K562 (cell line): Measurements from ENCODE around the gene RBM4B. TPM values are rescaled to one million over a fixed set of nuclear protein-coding genes. Genes with fewer than 3 reads are reported as not detected.

Experiments used
- ATAC-seq: fragments of 200-7000 bp; cut with Tn5 transposase; 3 replicates; pipeline ENCODE4 v1.9.1; 2020; ENCODE audit warnings: moderate library complexity
- BruUV-seq: library from RNA; stranded (reverse); fragments of 400-500 nt; replicated peaks from 2 replicates; lab custom pipeline; 2021; lab: Mats Ljungman, UMichigan
- CTCF ChIA-PET: fragments of 300-600 bp; formaldehyde crosslinking; extraction: SDS; loops from one replicate; lab custom pipeline; 2021; ENCODE audit warnings: low intra/inter-chr PET ratio; lab: Yijun Ruan, JAX
- POLR2A ChIA-PET: fragments of 300-600, 350-650 bp; sonication (Branson Sonifier 250); formaldehyde crosslinking; extraction: SDS; loops from one replicate; lab custom pipeline; 2021; ENCODE audit warnings: antibody characterized with exemption, inconsistent platforms; lab: Yijun Ruan, JAX
- DNase-seq, 4 experiments: peaks; one replicate each; pipeline versions ENCODE4 v3.0.0 to v3.0.0-alpha.2; 2011 to 2018; ENCODE audit warnings: low spot score in 3 of 4, mixed read lengths in 3 of 4; ENCODE audit errors: extremely low read depth in 1 of 4
- FAIRE-seq: peaks from 2 replicates; lab custom pipeline; 2011; peaks lifted over from hg19 to GRCh38; lab: Jason Lieb, UNC
- H2AFZ ChIP-seq: 2 replicates; pipeline ENCODE4 v1.6.0; 2011; ENCODE audit warnings: low read depth, low read length, control low read depth, inconsistent platforms
- H3K27ac ChIP-seq: fragments of 200-600 bp; 3 replicates; pipeline ENCODE4 v1.8.0; 2011; ENCODE audit warnings: low read depth, mild to moderate bottlenecking, control low read depth, inconsistent platforms, low read length, moderate library complexity, mixed read lengths; ENCODE audit errors: extremely low read depth
- H3K27me3 ChIP-seq, 2 experiments: fragments of 300-600 bp in 1 of 2; 2 replicates in 1 of 2; 3 replicates in 1 of 2; pipeline versions ENCODE4 v1.6.0 to v1.8.0; 2011; ENCODE audit warnings: inconsistent platforms in 2 of 2, low read length in 2 of 2, mild to moderate bottlenecking in 1 of 2, mixed read lengths in 1 of 2, moderate library complexity in 1 of 2; ENCODE audit not compliant: control insufficient read depth in 2 of 2, insufficient read depth in 2 of 2
- H3K36me3 ChIP-seq: fragments of 300-600 bp; 3 replicates; pipeline ENCODE4 v1.8.0; 2011; ENCODE audit warnings: mild to moderate bottlenecking, low read length, inconsistent platforms; ENCODE audit not compliant: control insufficient read depth, insufficient read depth
- H3K4me1 ChIP-seq, 2 experiments: fragments of 200-600 bp in 1 of 2; replicated peaks in 1 of 2; 2 replicates in 1 of 2; 3 replicates in 1 of 2; pipeline versions ENCODE4 v1.5.1 to v1.8.0; 2011; ENCODE audit warnings: inconsistent platforms in 2 of 2, low read length in 2 of 2, mild to moderate bottlenecking in 1 of 2, mixed read lengths in 1 of 2, moderate library complexity in 1 of 2; ENCODE audit not compliant: control insufficient read depth in 2 of 2, insufficient read depth in 2 of 2
- H3K4me2 ChIP-seq: 2 replicates; pipeline ENCODE4 v1.6.1; 2011; ENCODE audit warnings: low read length, control low read depth, inconsistent platforms, mixed read lengths; ENCODE audit not compliant: insufficient read depth
- H3K4me3 ChIP-seq: fragments of 200-600 bp; sonication (generic), shearing (Covaris generic); 2 replicates; pipeline ENCODE4 v1.5.1; 2016; ENCODE audit warnings: control low read depth, inconsistent platforms
- H3K79me2 ChIP-seq: fragments of 200-600 bp; 3 replicates; pipeline ENCODE4 v1.8.0; 2011; ENCODE audit warnings: low read length, inconsistent platforms; ENCODE audit not compliant: control insufficient read depth, insufficient read depth
- H3K9ac ChIP-seq, 2 experiments: 2 replicates each; pipeline versions ENCODE4 v1.6.0 to v1.6.1; 2011; ENCODE audit warnings: low read depth in 2 of 2, low read length in 2 of 2, control low read depth in 1 of 2, inconsistent platforms in 1 of 2, mild to moderate bottlenecking in 1 of 2, mixed read lengths in 1 of 2; ENCODE audit not compliant: insufficient read depth in 1 of 2
- H3K9me1 ChIP-seq: one replicate; pipeline ENCODE4 v1.6.0; 2011; ENCODE audit warnings: inconsistent platforms, mild to moderate bottlenecking, low read length, moderate library complexity; ENCODE audit not compliant: control insufficient read depth, insufficient read depth
- H3K9me3 ChIP-seq: replicated peaks from 2 replicates; pipeline ENCODE4 v1.5.1; 2011; ENCODE audit warnings: low read depth, low read length, inconsistent platforms; ENCODE audit not compliant: control insufficient read depth, insufficient read depth
- H4K20me1 ChIP-seq: replicated peaks from 2 replicates; pipeline ENCODE4 v1.6.1; 2011; ENCODE audit warnings: low read length, inconsistent platforms, mixed read lengths; ENCODE audit not compliant: control insufficient read depth, insufficient read depth
- DEAF1 ChIP-seq: fragments of 450-650 bp; formaldehyde crosslinking; IDR thresholded peaks from 2 replicates; pipeline ENCODE4 v1.4.0; 2020; ENCODE audit warnings: mild to moderate bottlenecking, moderate library complexity
- HSF4 ChIP-seq: fragments of 250-450 bp; sonication (Bioruptor Pico); IDR thresholded peaks from 2 replicates; pipeline ENCODE4 v2.1.2; 2022; ENCODE audit warnings: mild to moderate bottlenecking, moderate library complexity, borderline replicate concordance
- LEF1 ChIP-seq: fragments of 450-650 bp; IDR thresholded peaks from 2 replicates; pipeline ENCODE4 v1.6.1; 2016; ENCODE audit warnings: mild to moderate bottlenecking
- MNT ChIP-seq, 2 experiments: fragments of 450-650 bp; conservative IDR thresholded peaks; 2 replicates each; pipeline ENCODE4 v1.6.1; 2017; ENCODE audit warnings: mild to moderate bottlenecking in 2 of 2, moderate library complexity in 2 of 2
- MTA1 ChIP-seq: fragments of 450-650 bp; IDR thresholded peaks from 2 replicates; pipeline ENCODE4 v1.6.1; 2017; ENCODE audit warnings: borderline replicate concordance
- NBN ChIP-seq: fragments of 450-650 bp; IDR thresholded peaks from 2 replicates; pipeline ENCODE4 v1.6.1; 2016; ENCODE audit warnings: low read depth, mild to moderate bottlenecking
- PHTF2 ChIP-seq: fragments of 250-450 bp; sonication (Bioruptor Pico); IDR thresholded peaks from 2 replicates; pipeline ENCODE4 v1.5.0; 2021; ENCODE audit warnings: mild to moderate bottlenecking
- RBM14 ChIP-seq: fragments of 200-400 bp; formaldehyde crosslinking; IDR thresholded peaks from 2 replicates; pipeline ENCODE4 v1.6.1; 2018; ENCODE audit warnings: low read depth, mild to moderate bottlenecking, low read length, moderate library complexity, borderline replicate concordance; ENCODE audit not compliant: insufficient read depth
- TBP ChIP-seq: optimal IDR thresholded peaks from 2 replicates; pipeline ENCODE3; 2011; ENCODE audit warnings: low read depth, low read length, improper control_type of control experiment
- TGIF2 ChIP-seq: sonication (generic); formaldehyde crosslinking; IDR thresholded peaks from 2 replicates; pipeline ENCODE4 v1.8.1; 2022; ENCODE audit warnings: mild to moderate bottlenecking, missing genetic modification reagents, moderate library complexity
- THRA ChIP-seq: fragments of 450-650 bp; IDR thresholded peaks from 2 replicates; pipeline ENCODE4 v1.6.1; 2017; ENCODE audit warnings: mild to moderate bottlenecking, moderate library complexity
- TSHZ1 ChIP-seq: fragments of 250-450 bp; sonication (Bioruptor Pico); IDR thresholded peaks from 2 replicates; pipeline ENCODE4 v1.4.0; 2020; ENCODE audit warnings: mild to moderate bottlenecking, moderate library complexity
- ZKSCAN3 ChIP-seq: fragments of 250-450 bp; sonication (Bioruptor Pico); IDR thresholded peaks from 2 replicates; pipeline ENCODE4 v1.4.0; 2020
- ZNF354B ChIP-seq: fragments of 250-450 bp; sonication (Bioruptor Pico); IDR thresholded peaks from 2 replicates; pipeline ENCODE4 v1.4.0; 2020
- ZNF830 ChIP-seq: fragments of 250-450 bp; sonication (Bioruptor Pico); IDR thresholded peaks from 2 replicates; pipeline ENCODE4 v1.5.0; 2021; ENCODE audit warnings: mild to moderate bottlenecking
- WGBS: fragments of 100-300 bp; shearing (Covaris generic); methylation state at CpG from one replicate; pipeline ENCODE4 v1.1.6; 2016; ENCODE audit warnings: low coverage, mixed read lengths; ENCODE audit not compliant: insufficient coverage; ENCODE audit errors: missing lambda C conversion rate; 5-methylcytosine and 5-hydroxymethylcytosine counted together
- in situ Hi-C: fragments of 300-500 bp; cut with MboI; formaldehyde crosslinking; loops from 4 replicates; pipeline ENCODE4 v1.15.0; 2018; ENCODE audit warnings: inconsistent platforms, mixed read lengths
- intact Hi-C: fragments of 100-400 bp; cut with micrococcal nuclease; formaldehyde crosslinking; loops from 2 replicates; pipeline ENCODE4 v1.14.2; 2022
- polyA plus RNA-seq, 8 experiments: library from polyadenylated mRNA; depleted of rRNA in 4 of 8; stranded (reverse) in 5 of 8; unstranded in 3 of 8; fragments of >200 nt; fragmentation: Nextera tagmentation in 2 of 8; fragmentation: Illumina TruSeq in 1 of 8; extraction: Ambion mirVana in 2 of 8; extraction: Trizol in 1 of 8; gene quantifications; 2 replicates each; pipeline versions ENCODE4 v1.2.1 to v1.2.3, GENCODE V29; 2011 to 2014; ENCODE audit warnings: inconsistent platforms in 1 of 8, missing spikeins in 1 of 8
- total RNA-seq, 7 experiments: library from RNA; depleted of rRNA in 6 of 7; stranded (reverse); fragments of >200 nt in 6 of 7; fragmentation: Illumina TruSeq in 2 of 7; extraction: Trizol in 2 of 7; gene quantifications; 2 replicates each; pipeline versions ENCODE4 v1.2.1 to v1.2.3, GENCODE V29; 2011 to 2021; ENCODE audit warnings: low replicate concordance in 1 of 7

RBM4B gene
- total and polyA plus RNA-seq, 9 of the 15 experiments (the other 6 are each of a cell fraction or from before 2014, with no cell fraction given), result 14.6 to 39.9 (median 23.3) TPM

- DNase-seq, result no peak
- TF ChIP-seq ZNF354B (CRISPR knock-in tag) (no peak), PHTF2 (CRISPR knock-in tag) (no peak), MNT (conservative IDR thresholded peaks at IDR 0.05) (no peak), DEAF1 (CRISPR knock-in tag) (no peak), NBN (no peak), TBP (no peak), TSHZ1 (CRISPR knock-in tag) (no peak), ZKSCAN3 (CRISPR knock-in tag) (no peak), THRA (no peak), TGIF2 (no peak), ZNF830 (CRISPR knock-in tag) (no peak), LEF1 (no peak), MTA1 (no peak), HSF4 (no peak), RBM14 (no peak)
- TF ChIP-seq, all 486 proteins: peak for 0
- no peaks in the 10 kb centered on the region for H3K9me3 ChIP-seq
- no peak overlapping the region for H3K4me2 ChIP-seq
- no peaks in the 10 kb centered on the region for H3K79me2 ChIP-seq
- CTCF ChIA-PET, result no interaction called here
- peaks cover 0 to 23% of the 10 kb centered on the region in 2 experiments; a peak in 2 of 5 replicates for H3K4me1 ChIP-seq
- no peak overlapping the region for H3K27ac ChIP-seq
- intact Hi-C loops, result no loop called here
- H3K9me1 ChIP-seq, result no peaks in the 10 kb centered on the region
- H3K4me3 ChIP-seq, result no peak overlapping the region
- POLR2A ChIA-PET, result interaction anchor here (2.3 kb wide), 1 partner anchor 15 kb away, joined by 8 read pairs; no protein-coding TSS in a partner anchor
- H3K27me3 ChIP-seq, result no peaks in the 10 kb centered on the region
- ATAC-seq (no peak), FAIRE-seq (no peak)
- 54% methylated on average over 3 of the region's 3 CpGs for WGBS
- H3K36me3 ChIP-seq, result peaks cover 61% of the 10 kb centered on the region; the same call in 2 of the 3 replicates
- no TSS peak for BruUV-seq
- no peaks in the 10 kb centered on the region for H4K20me1 ChIP-seq
- in situ Hi-C loops, result no loop called here
- H3K9ac ChIP-seq, result no peak overlapping the region
- no peak overlapping the region for H2AFZ ChIP-seq
These were observed 39.3 kb upstream of the RBM4B start for GRCh38 chr11:66716996-66717395.
